Panc1 (cell line): ENCODE data around the gene UPB1.

ENCODE experiments used
- CTCF ChIP-seq: fragments of 450-650 bp; IDR thresholded peaks from 2 replicates; pipeline ENCODE4 v1.5.1; 2017; ENCODE audit warnings: mild to moderate bottlenecking
- POLR2AphosphoS5 ChIP-seq: IDR thresholded peaks from 2 replicates; pipeline ENCODE4 v1.6.1; 2012; ENCODE audit warnings: mild to moderate bottlenecking, low read depth, low read length, moderate library complexity
- REST ChIP-seq, 2 experiments: IDR thresholded peaks; 2 replicates each; pipeline ENCODE4 v1.6.1; 2011 to 2012; ENCODE audit warnings: low read depth in 2 of 2, control low read depth in 1 of 2, low read length in 1 of 2, mild to moderate bottlenecking in 1 of 2, moderate library complexity in 1 of 2; ENCODE audit not compliant: insufficient read depth in 1 of 2
- SIN3A ChIP-seq: IDR thresholded peaks from 2 replicates; pipeline ENCODE4 v1.6.1; 2012; ENCODE audit warnings: low read depth, mild to moderate bottlenecking, low read length, moderate library complexity, borderline replicate concordance; ENCODE audit not compliant: insufficient read depth
- TCF7L2 ChIP-seq: IDR thresholded peaks from 2 replicates; pipeline ENCODE4 v1.6.1; 2011; ENCODE audit warnings: mild to moderate bottlenecking, low read depth, low read length, inconsistent platforms

- no peak for TF ChIP-seq CTCF
- no peak for TF ChIP-seq POLR2AphosphoS5
- TF ChIP-seq SIN3A = no peak
- no peak for TF ChIP-seq REST (IDR thresholded peaks at IDR 0.05; ENCODE audit: insufficient read depth in 1 of 2, low read depth in 2 of 2, low read length in 1 of 2)
- no peak for TF ChIP-seq TCF7L2
These were observed 22.3 kb downstream of the UPB1 start for GRCh38 chr22:24517446-24517845.
